ENCODE results near the gene ZBTB7B.

DNA sequence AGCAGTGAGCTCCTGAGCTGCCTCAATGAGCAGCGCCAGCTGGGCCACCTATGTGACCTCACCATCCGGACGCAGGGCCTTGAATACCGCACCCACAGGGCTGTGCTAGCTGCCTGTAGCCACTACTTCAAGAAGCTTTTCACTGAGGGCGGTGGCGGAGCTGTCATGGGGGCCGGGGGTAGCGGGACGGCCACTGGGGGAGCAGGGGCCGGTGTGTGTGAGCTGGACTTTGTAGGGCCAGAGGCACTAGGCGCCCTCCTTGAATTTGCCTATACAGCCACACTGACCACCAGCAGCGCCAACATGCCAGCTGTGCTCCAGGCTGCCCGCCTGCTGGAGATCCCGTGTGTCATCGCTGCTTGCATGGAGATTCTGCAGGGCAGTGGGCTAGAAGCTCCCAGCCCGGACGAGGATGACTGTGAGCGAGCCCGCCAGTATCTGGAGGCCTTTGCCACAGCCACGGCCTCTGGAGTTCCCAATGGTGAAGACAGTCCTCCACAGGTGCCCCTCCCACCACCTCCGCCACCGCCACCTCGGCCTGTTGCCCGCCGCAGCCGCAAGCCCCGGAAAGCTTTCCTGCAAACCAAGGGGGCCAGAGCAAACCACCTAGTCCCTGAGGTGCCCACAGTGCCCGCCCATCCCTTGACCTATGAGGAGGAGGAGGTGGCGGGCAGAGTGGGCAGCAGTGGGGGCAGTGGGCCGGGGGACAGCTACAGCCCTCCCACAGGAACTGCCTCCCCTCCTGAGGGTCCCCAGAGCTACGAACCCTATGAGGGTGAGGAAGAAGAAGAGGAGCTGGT lies 12.3 kb downstream of the ZBTB7B start:
- TF ChIP-seq, protein P1, sequence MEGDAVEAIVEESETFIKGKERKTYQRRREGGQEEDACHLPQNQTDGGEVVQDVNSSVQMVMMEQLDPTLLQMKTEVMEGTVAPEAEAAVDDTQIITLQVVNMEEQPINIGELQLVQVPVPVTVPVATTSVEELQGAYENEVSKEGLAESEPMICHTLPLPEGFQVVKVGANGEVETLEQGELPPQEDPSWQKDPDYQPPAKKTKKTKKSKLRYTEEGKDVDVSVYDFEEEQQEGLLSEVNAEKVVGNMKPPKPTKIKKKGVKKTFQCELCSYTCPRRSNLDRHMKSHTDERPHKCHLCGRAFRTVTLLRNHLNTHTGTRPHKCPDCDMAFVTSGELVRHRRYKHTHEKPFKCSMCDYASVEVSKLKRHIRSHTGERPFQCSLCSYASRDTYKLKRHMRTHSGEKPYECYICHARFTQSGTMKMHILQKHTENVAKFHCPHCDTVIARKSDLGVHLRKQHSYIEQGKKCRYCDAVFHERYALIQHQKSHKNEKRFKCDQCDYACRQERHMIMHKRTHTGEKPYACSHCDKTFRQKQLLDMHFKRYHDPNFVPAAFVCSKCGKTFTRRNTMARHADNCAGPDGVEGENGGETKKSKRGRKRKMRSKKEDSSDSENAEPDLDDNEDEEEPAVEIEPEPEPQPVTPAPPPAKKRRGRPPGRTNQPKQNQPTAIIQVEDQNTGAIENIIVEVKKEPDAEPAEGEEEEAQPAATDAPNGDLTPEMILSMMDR (IDR thresholded peaks at IDR 0.05): no peak
- TF ChIP-seq POLR2A (IDR thresholded peaks at IDR 0.05) (no peak), POLR2AphosphoS5 (IDR thresholded peaks at IDR 0.05) (no peak)
